Muscle layer of duodenum (tissue), 2 donors: ENCODE measurements around the gene PAPLN.
A peak's percentile ranks its signal among the peaks of the same experiment; 100 is the strongest.
"Not testable (repeated sequence)": the region's sequence is repeated elsewhere in the genome, so short reads cannot be mapped to it uniquely, and the experiment has no call there.

Source experiments
- H3K27ac ChIP-seq: one replicate; pipeline ENCODE4 v1.7.0; 2013; ENCODE audit warnings: mild to moderate bottlenecking, low read length
- H3K27me3 ChIP-seq: one replicate; pipeline ENCODE4 v1.7.0; 2013; ENCODE audit warnings: low read depth, mild to moderate bottlenecking, control low read depth, low read length
- H3K36me3 ChIP-seq, 2 donors: one replicate each; pipeline ENCODE4 v1.7.0; 2013; ENCODE audit warnings: low read length in 2 of 2, control low read depth in 1 of 2, mild to moderate bottlenecking in 1 of 2; ENCODE audit not compliant: insufficient read depth in 2 of 2, control insufficient read depth in 1 of 2
- H3K4me1 ChIP-seq, 2 donors: one replicate each; pipeline ENCODE4 v1.7.0; 2013; ENCODE audit warnings: low read length in 2 of 2, mild to moderate bottlenecking in 2 of 2, control low read depth in 1 of 2, moderate library complexity in 1 of 2; ENCODE audit not compliant: insufficient read depth in 2 of 2, control insufficient read depth in 1 of 2
- H3K4me3 ChIP-seq, 2 donors: one replicate each; pipeline ENCODE4 v1.7.0; 2013; ENCODE audit warnings: low read length in 2 of 2, low read depth in 1 of 2, mild to moderate bottlenecking in 1 of 2
- H3K9me3 ChIP-seq, 2 donors: one replicate each; pipeline ENCODE4 v1.7.0; 2013; ENCODE audit warnings: low read length in 2 of 2, control low read depth in 1 of 2, mild to moderate bottlenecking in 1 of 2; ENCODE audit not compliant: control insufficient read depth in 1 of 2
- donor health status: healthy.

Gene PAPLN, protein sequence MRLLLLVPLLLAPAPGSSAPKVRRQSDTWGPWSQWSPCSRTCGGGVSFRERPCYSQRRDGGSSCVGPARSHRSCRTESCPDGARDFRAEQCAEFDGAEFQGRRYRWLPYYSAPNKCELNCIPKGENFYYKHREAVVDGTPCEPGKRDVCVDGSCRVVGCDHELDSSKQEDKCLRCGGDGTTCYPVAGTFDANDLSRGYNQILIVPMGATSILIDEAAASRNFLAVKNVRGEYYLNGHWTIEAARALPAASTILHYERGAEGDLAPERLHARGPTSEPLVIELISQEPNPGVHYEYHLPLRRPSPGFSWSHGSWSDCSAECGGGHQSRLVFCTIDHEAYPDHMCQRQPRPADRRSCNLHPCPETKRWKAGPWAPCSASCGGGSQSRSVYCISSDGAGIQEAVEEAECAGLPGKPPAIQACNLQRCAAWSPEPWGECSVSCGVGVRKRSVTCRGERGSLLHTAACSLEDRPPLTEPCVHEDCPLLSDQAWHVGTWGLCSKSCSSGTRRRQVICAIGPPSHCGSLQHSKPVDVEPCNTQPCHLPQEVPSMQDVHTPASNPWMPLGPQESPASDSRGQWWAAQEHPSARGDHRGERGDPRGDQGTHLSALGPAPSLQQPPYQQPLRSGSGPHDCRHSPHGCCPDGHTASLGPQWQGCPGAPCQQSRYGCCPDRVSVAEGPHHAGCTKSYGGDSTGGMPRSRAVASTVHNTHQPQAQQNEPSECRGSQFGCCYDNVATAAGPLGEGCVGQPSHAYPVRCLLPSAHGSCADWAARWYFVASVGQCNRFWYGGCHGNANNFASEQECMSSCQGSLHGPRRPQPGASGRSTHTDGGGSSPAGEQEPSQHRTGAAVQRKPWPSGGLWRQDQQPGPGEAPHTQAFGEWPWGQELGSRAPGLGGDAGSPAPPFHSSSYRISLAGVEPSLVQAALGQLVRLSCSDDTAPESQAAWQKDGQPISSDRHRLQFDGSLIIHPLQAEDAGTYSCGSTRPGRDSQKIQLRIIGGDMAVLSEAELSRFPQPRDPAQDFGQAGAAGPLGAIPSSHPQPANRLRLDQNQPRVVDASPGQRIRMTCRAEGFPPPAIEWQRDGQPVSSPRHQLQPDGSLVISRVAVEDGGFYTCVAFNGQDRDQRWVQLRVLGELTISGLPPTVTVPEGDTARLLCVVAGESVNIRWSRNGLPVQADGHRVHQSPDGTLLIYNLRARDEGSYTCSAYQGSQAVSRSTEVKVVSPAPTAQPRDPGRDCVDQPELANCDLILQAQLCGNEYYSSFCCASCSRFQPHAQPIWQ

DNA sequence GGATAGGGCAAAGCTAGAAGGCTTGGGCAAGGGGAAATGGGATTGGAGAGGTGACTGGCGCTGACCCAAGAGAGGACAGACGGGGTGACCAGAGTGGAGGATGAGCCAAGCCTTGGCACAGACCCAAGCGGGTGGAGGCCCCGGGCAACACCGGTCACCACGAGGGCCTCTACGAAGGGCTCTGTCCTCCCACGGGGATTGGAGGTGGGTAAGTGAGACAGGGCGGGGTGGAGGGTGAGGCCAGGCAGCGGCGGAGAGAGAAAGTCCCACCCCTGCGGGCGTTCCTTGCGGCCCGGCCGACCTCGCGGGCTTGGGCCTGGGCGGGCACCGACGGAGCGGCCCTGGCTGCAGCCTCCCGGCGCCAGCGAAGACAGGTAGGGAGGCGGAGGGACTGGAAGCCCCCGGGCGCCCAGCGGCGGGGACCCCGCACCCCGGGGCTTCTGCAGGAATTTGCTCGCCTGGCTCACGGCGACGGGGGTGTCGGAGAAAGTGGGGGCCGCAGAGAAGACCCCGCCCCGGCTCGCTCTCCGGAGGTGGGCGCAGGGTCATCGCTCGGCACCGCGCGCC, at the start of gene PAPLN:
Gene PAPLN, plus strand, starts transcription at position 288 of the 567 bp plus-strand sequence. CDS start 2,273 bp downstream, outside the sequence.
- H3K4me3 ChIP-seq, result peak within 1 kb of the TSS; percentile 37 to 71
- no peaks in the 10 kb centered on the region for H3K36me3 ChIP-seq
- H3K9me3 ChIP-seq, result no peaks in the 10 kb centered on the region
- H3K4me1 ChIP-seq, result peaks cover 16 to 52% of the 10 kb centered on the region in 2 donors
- H3K27ac ChIP-seq, result no peak within 1 kb of the TSS
- peaks cover 3% of the 10 kb centered on the region for H3K27me3 ChIP-seq

DNA sequence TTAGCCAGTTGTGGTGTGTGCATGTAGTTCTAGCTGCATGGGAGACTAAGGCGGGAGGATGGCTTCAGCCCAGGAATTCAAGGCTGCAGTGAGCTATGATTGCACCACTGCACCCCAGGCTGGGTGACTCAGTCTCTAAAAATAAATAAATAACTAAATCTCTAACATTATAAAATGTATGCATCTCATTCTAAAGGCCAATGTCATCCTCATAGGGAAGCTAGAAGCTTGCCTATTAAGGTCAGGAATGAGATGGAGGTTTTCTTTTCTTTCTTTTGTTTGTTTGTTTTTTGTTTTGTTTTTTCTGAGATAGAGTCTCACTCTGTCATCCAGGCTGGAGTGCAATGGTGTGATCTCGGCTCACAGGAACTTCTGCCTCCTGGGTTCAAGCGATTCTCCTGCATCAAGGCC, 48.8 kb upstream of the PAPLN start:
- H3K27me3 ChIP-seq, result no peaks in the 10 kb centered on the region
- H3K36me3 ChIP-seq, result peaks cover 10 to 42% of the 10 kb centered on the region in 2 donors
- no peak overlapping the region for H3K27ac ChIP-seq

DNA sequence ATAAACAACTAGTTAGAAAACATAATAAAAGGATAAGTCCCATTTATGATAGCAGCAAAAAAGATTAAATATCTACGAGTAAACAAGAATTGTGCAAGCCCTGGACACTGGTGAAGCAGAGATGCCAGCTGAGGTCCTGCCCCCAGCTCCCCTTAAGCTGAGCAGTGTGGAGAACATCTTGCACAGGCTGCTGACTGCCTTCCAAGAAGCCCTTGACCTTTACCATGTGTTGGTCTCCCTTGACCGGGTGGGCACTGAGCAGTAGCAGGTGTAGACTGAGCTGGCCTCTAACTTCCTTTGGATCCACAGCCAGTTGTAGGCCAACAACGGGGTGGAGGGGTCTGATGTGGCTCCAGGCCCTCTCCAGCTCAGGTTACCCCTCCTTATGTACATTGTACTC, 47.7 kb upstream of the PAPLN start:
- no peak overlapping the region for H3K27ac ChIP-seq
- H3K36me3 ChIP-seq, result peaks cover 16 to 52% of the 10 kb centered on the region in 2 donors

More for the DNA sequence above, 48.8 kb upstream of the PAPLN start:
- Histone ChIP-seq H3K4me3 (no peak overlapping the region), H3K9me3 (no peaks in the 10 kb centered on the region), H3K4me1 (no peaks in the 10 kb centered on the region)

DNA sequence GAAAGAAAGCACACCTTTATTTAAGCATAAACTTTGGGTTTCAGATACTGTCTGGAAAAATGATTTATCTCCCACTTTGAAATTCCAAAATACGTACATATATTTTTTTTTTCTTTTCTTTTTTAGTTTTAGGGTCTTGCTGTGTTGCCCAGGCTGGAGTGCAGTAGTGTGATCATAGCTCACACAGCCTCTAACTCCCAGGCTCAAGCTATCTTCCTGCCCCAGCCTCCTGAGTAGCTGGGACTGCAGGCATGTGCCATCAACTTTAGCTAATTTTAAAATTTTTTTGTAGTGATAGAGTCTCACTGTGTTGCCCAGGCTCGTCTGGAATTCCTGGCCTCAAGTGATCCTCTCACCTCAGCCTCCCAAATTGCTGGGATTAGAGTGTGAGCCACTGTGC, 45.9 kb upstream of the PAPLN start:
- peaks cover 26 to 55% of the 10 kb centered on the region in 2 donors for H3K36me3 ChIP-seq
- H3K27me3 ChIP-seq, result no peaks in the 10 kb centered on the region
- H3K9me3 ChIP-seq, result no peaks in the 10 kb centered on the region
- H3K4me1 ChIP-seq, result no peaks in the 10 kb centered on the region
- H3K4me3 ChIP-seq, result no peak overlapping the region
- H3K27ac ChIP-seq, result no peak overlapping the region

More for the DNA sequence above, 47.7 kb upstream of the PAPLN start:
- Histone ChIP-seq H3K4me3 (no peak overlapping the region), H3K4me1 (no peaks in the 10 kb centered on the region), H3K9me3 (no peaks in the 10 kb centered on the region), H3K27me3 (no peaks in the 10 kb centered on the region)

DNA sequence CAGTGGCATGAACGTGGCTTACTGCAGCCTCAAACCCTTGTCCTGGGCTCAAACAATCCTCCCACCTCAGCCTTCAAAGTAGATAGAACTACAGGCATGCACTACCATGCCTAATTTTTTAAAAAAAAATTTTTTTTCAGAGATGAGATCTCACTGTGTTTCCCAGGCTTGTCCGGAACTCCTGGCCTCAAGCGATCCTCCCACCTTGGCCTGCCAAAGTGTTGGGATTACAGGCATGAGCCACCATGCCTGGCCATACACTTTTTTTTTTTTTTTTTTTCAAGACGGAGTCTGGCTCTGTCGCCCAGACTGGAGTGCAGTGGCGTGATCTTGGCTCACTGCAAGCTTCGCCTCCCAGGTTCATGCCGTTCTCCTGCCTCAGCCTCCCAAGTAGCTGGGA, 43.0 kb upstream of the PAPLN start:
- H3K27ac ChIP-seq, H3K27me3 ChIP-seq, H3K4me1 ChIP-seq, H3K9me3 ChIP-seq, H3K4me3 ChIP-seq: not testable (repeated sequence)
- H3K36me3 ChIP-seq, result peaks cover 32 to 49% of the 10 kb centered on the region in 2 donors

DNA sequence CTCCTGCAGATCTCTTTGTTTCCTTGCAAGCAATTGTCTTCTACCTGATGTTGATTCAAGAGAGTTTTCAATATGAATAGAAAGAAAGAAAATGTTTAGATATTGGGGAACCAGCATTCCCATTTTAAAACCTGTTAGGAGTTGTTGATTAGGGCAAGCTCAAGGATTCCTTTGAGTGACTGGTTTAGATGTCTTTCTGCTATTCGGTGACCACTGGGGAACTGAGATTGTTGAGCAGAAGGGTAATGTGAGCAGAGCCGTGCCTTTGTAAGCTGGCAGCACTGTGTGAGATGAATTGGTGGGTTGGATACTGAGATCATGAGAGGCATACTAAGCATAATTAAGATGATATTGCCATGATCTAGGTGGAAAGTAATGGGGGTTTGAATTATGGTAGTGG, 39.1 kb upstream of the PAPLN start:
- Histone ChIP-seq H3K36me3 (peaks cover 26 to 44% of the 10 kb centered on the region in 2 donors), H3K4me1 (no peaks in the 10 kb centered on the region), H3K27ac (no peak overlapping the region), H3K4me3 (no peak overlapping the region), H3K9me3 (no peaks in the 10 kb centered on the region), H3K27me3 (no peaks in the 10 kb centered on the region)

DNA sequence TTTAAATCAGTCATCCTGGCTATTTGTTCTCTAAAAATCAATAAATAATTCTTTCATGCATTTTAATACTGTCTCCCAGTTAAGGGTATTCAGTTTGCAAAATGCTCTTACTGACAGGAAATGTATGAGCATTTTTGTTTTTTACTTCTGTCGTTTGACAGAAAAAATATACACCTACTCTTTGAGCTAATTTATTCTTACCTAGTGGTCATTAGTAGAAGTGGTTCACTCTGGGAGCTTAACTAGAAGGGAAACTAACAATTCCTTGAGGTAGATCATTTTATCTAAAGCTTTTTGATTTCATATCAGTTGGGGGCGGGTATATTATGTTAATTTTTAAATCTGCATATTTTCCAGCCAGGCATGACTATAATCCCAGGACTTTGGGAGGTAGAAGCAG, 33.8 kb upstream of the PAPLN start:
- Histone ChIP-seq H3K27me3 (no peaks in the 10 kb centered on the region), H3K36me3 (peaks cover 18 to 35% of the 10 kb centered on the region in 2 donors), H3K4me1 (no peaks in the 10 kb centered on the region), H3K27ac (no peak overlapping the region), H3K9me3 (no peaks in the 10 kb centered on the region), H3K4me3 (no peak overlapping the region)

DNA sequence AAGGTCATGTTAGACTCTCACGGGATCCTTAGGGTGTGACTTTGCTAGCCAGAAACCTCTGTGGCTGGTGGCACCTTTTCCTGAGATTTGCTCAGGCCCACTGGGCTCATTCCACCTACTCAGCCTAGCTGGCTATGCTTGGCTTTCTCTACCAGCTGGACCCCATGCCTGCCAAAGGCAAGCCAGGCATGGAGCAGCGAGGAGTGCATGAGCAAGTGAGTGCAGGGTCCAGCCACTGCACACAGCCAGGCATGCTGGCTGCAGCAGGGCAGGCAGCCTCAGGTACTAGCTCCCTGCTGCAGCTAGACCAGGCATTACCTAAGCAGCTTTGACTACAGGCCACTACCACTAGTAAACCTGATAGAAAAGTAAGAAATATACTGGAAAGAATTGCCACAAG, 29.7 kb upstream of the PAPLN start:
- Histone ChIP-seq H3K36me3 (peaks cover 28 to 45% of the 10 kb centered on the region in 2 donors), H3K9me3 (no peaks in the 10 kb centered on the region), H3K4me3 (no peak overlapping the region), H3K27ac (no peak overlapping the region), H3K4me1 (no peaks in the 10 kb centered on the region), H3K27me3 (no peaks in the 10 kb centered on the region)

DNA sequence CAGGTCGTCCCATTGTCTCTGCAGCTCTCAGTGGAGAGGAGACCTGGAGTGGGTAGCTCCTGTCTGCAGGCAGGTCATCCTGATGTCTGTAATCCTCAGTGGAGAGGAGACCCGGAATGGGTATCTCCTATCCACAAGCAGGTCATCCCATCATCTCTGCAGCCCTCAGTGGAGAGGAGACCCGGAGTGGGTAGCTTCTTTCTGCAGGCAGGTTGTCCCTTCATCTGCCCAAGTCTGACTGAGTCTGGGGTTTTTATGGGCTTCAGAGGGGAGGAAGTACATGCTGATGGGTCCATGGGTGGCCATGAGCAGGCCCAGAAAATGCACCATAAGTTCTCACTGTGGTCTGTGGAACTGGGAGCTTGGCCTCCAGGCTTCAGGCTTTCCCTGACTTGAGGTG, 28.9 kb upstream of the PAPLN start:
- no peak overlapping the region for H3K27ac ChIP-seq
- H3K27me3 ChIP-seq, result no peaks in the 10 kb centered on the region
- H3K9me3 ChIP-seq, result no peaks in the 10 kb centered on the region
- peaks cover 36 to 52% of the 10 kb centered on the region in 2 donors for H3K36me3 ChIP-seq
- H3K4me3 ChIP-seq, result no peak overlapping the region
- H3K4me1 ChIP-seq, result no peaks in the 10 kb centered on the region

DNA sequence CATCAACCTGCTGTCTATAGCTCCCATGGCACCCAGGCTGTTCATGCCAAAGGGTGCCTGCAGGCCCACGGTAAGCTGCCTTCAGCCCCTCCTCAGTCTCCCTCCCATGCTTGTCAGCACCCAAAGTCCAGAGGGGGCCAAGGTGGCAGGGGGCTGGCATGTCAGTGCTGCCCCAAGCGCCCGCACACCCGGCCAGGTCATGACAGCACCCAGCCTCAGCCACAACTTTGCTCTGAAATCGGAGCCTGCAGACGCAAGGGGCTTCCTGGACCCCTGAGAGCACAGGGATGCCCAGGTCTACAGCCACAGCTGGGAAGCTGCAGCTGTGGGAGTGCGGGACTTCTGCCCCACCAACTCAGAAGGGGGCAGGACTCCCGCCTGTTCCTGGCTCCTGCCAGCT, 28.5 kb upstream of the PAPLN start:
- Histone ChIP-seq H3K9me3 (no peaks in the 10 kb centered on the region), H3K27me3 (no peaks in the 10 kb centered on the region), H3K4me3 (no peak overlapping the region), H3K27ac (no peak overlapping the region), H3K36me3 (peaks cover 37 to 55% of the 10 kb centered on the region in 2 donors), H3K4me1 (no peaks in the 10 kb centered on the region)
